ENCODE measurements around the gene KRT72.

KRT72 gene

DNA sequence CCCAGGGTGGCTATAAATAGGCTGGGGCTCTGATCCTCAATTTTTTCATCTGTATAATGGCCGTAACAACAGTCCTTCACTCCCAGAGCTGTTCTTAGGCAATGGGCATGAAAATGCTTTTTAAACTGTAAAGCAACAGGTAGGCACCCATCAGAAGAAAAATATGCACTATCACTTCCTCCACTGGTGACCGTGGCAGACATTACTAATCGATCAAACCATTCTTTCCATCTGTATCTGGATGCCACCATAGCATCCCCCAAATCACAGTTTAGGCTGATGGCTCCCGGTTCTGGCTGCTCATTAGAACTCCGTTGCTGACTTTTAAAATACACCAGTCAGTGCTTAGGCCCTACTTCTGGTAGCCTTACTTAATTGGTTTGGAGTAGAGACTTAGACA, 59.6 kb downstream of the KRT72 start:
- Histone ChIP-seq H3K4me3 (ENCODE audit: low read depth, low read length) (no peak overlapping the region), H3K36me3 (ENCODE audit: control insufficient read depth in 2 of 2, insufficient read depth in 1 of 2, low read length in 2 of 2) (no peaks in the 10 kb centered on the region), H3K27ac (ENCODE audit: extremely low read depth, low read depth, low read length) (no peak overlapping the region), H3K4me1 (ENCODE audit: control insufficient read depth, insufficient read depth, low read length) (peaks cover 19% of the 10 kb centered on the region), H3K9me3 (ENCODE audit: control insufficient read depth, insufficient read depth, low read depth, low read length) (no peaks in the 10 kb centered on the region)
- TF ChIP-seq ZNF394 (tag by site-specific recombination; IDR thresholded peaks at IDR 0.05; ENCODE audit: borderline replicate concordance) (no peak), KLF8 (tag by site-specific recombination; IDR thresholded peaks at IDR 0.05) (no peak), ZNF514 (tag by site-specific recombination; IDR thresholded peaks at IDR 0.05) (no peak), ZNF701 (tag by site-specific recombination; IDR thresholded peaks at IDR 0.05) (no peak), ZBTB44 (tag by site-specific recombination; IDR thresholded peaks at IDR 0.05) (no peak), SCRT2 (tag by site-specific recombination; IDR thresholded peaks at IDR 0.05) (peak; percentile 81), ZNF629 (tag by site-specific recombination; IDR thresholded peaks at IDR 0.05) (no peak), ZBTB17 (tag by site-specific recombination; IDR thresholded peaks at IDR 0.05) (peak; percentile 69), ZNF521 (tag by site-specific recombination; IDR thresholded peaks at IDR 0.05) (no peak), ZNF558 (tag by site-specific recombination; IDR thresholded peaks at IDR 0.05) (no peak), SCRT1 (tag by site-specific recombination; IDR thresholded peaks at IDR 0.05; ENCODE audit: borderline replicate concordance) (0 out of 2 replicates have a peak, but pooled peaks have one; percentile 14), ZNF23 (tag by site-specific recombination; IDR thresholded peaks at IDR 0.05; ENCODE audit: borderline replicate concordance) (peak; percentile 88; the same call in 1 of the 2 replicates), ZNF837 (tag by site-specific recombination; IDR thresholded peaks at IDR 0.05) (no peak), BCL11A (tag by site-specific recombination; IDR thresholded peaks at IDR 0.05; ENCODE audit: low read depth) (no peak)
- ChIA-PET POLR2A (no interaction called here), CTCF (no interaction called here)

DNA sequence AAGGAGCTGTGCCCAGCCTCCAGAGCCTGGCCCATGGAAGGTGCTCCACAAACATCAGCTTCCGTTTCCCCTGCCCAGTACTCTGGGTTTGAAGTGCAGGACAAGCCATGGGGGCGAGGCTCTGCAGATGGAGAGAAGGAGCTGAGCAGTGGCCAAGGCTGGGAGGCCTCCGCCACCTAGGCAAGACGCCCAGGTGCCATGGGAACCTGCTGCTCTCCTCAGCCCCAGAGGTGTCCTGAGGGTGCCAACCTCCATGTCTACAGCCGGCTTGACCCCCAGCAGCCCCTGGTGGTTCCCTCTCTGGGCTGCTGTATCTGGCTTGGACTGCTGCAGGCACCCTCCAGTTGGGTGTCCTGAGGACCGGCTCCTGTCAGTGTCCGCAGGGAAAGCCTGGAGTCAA, 60.7 kb downstream of the KRT72 start:
- TF ChIP-seq HIC1 (tag by site-specific recombination; IDR thresholded peaks at IDR 0.05), result no peak
- TF ChIP-seq ZIC2 (tag by site-specific recombination; IDR thresholded peaks at IDR 0.05), result 0 out of 2 replicates have a peak, but pooled peaks have one; percentile 14
- ChIA-PET POLR2A (no interaction called here), CTCF (interaction anchor here (0.6 kb wide), 1 partner anchor 118 kb away, joined by 3 read pairs; no protein-coding TSS in a partner anchor)
- Histone ChIP-seq H3K4me1 (ENCODE audit: control insufficient read depth, insufficient read depth, low read length) (peaks cover 19% of the 10 kb centered on the region), H3K4me3 (ENCODE audit: low read depth, low read length) (no peak overlapping the region), H3K36me3 (ENCODE audit: control insufficient read depth in 2 of 2, insufficient read depth in 1 of 2, low read length in 2 of 2) (no peaks in the 10 kb centered on the region), H3K27ac (ENCODE audit: extremely low read depth, low read depth, low read length) (no peak overlapping the region), H3K9me3 (ENCODE audit: control insufficient read depth, insufficient read depth, low read depth, low read length) (no peaks in the 10 kb centered on the region)

DNA sequence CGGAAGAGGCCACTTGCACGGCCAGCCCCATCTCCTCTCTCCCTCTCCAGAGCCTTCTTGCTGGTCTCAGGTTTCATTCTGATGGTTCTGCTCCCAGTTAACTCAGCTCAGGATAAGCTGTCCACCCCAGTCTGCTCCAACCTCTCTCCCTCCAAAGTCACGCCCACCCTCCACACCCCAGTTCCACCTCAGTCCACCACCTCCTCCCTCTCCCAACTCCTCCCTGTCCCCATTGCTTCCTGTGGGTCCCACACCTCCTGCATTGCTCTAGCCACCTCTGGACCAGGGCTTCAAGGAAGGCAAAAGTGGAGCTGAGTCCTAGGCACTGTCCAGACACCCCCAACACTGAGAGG, 61.5 kb downstream of the KRT72 start:
- no peaks in the 10 kb centered on the region for H3K36me3 ChIP-seq (ENCODE audit: control insufficient read depth in 2 of 2, insufficient read depth in 1 of 2, low read length in 2 of 2)
- H3K4me1 ChIP-seq (ENCODE audit: control insufficient read depth, insufficient read depth, low read length), result peaks cover 19% of the 10 kb centered on the region
- ChIA-PET CTCF (interaction anchor here (1.4 to 1.5 kb wide), 3 partner anchors 19 to 341 kb away, joined by 3 to 7 read pairs (median 6); no protein-coding TSS in a partner anchor), POLR2A (no interaction called here)
- H3K9me3 ChIP-seq (ENCODE audit: control insufficient read depth, insufficient read depth, low read depth, low read length), result no peaks in the 10 kb centered on the region
- H3K4me3 ChIP-seq (ENCODE audit: low read depth, low read length), result no peak overlapping the region
- peak overlapping the region; percentile 60; the same call in 1 of the 2 replicates for H3K27ac ChIP-seq (ENCODE audit: extremely low read depth, low read depth, low read length)
- TF ChIP-seq ZNF292 (tag by site-specific recombination; IDR thresholded peaks at IDR 0.05; ENCODE audit: borderline replicate concordance, low read depth) (no peak), REST (tag by site-specific recombination; IDR thresholded peaks at IDR 0.05) (no peak), KLF9 (tag by site-specific recombination; IDR thresholded peaks at IDR 0.05; ENCODE audit: low read depth) (peak; percentile 60; the same call in 1 of the 2 replicates), KLF1 (tag by site-specific recombination; IDR thresholded peaks at IDR 0.05) (peak; percentile 86), ZNF704 (tag by site-specific recombination; IDR thresholded peaks at IDR 0.05) (no peak), SP3 (tag by site-specific recombination; IDR thresholded peaks at IDR 0.05) (no peak)
- TF ChIP-seq, protein P1, sequence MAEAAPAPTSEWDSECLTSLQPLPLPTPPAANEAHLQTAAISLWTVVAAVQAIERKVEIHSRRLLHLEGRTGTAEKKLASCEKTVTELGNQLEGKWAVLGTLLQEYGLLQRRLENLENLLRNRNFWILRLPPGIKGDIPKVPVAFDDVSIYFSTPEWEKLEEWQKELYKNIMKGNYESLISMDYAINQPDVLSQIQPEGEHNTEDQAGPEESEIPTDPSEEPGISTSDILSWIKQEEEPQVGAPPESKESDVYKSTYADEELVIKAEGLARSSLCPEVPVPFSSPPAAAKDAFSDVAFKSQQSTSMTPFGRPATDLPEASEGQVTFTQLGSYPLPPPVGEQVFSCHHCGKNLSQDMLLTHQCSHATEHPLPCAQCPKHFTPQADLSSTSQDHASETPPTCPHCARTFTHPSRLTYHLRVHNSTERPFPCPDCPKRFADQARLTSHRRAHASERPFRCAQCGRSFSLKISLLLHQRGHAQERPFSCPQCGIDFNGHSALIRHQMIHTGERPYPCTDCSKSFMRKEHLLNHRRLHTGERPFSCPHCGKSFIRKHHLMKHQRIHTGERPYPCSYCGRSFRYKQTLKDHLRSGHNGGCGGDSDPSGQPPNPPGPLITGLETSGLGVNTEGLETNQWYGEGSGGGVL (tag by site-specific recombination; IDR thresholded peaks at IDR 0.05), result peak; percentile 69

Measured in HEK293 (cell line).